ENCODE measurements around the gene ZNF45.
"Not testable (repeated sequence)": the region's sequence is repeated elsewhere in the genome, so short reads cannot be mapped to it uniquely, and the experiment has no call there.

Gene ZNF45

DNA sequence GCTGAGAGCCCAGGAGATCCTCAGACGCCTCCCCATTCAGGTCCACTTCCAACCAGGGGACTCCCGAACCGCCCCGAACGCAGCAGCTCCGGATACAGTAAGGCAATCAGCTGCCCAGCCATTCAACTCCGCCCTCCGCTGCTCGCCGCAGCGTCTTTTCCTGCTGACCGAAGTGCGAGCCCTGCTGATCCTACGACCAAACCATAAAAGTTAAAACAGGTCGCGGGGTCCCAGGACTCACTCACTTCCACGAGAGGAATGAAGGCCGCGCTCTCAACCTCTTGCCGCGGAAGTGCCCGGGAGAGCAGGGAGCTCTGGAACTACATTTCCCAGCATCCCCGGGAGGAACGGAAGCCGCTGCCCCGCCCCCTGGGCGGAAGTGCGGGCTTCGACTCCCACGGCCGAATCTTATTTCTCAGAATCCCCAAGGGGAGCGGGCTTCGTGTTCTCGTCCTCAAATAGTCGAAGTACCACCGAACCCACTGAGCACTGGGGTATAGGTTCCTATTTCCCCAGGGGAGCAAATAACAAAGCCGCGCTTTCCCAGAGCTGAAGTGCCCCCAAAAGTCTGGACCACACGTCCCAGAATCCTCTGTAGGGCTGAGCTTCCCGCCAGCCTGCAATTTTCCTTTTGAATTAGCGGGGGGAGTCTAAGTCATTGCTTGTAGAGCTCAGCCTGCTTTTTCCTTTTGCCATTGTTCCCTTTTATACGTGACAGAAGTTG is at the start of gene ZNF45:
Gene ZNF45 (minus strand): TSS at position 298 of the 724 bp plus-strand sequence. CDS start 13,097 bp downstream, outside the sequence.
- peak; percentile 91 for DNase-seq (ENCODE audit: low spot score)

GRCh38 chr19:43984687-43985000 is 49.6 kb upstream of the ZNF45 start:
- DNase-seq (ENCODE audit: low spot score): peak; percentile 7

- peak; percentile 88 for DNase-seq (ENCODE audit: low spot score)
These were observed 49.0 kb upstream of the ZNF45 start, which contains the start of gene ZNF155 for GRCh38 chr19:43983912-43984686. Gene ZNF155 (plus strand): TSS chr19:43984188. CDS start chr19:43988544, 4,356 bp downstream.

- no peak for DNase-seq (ENCODE audit: low spot score)
These were observed 48.4 kb upstream of the ZNF45 start for GRCh38 chr19:43983544-43983911.

DNA sequence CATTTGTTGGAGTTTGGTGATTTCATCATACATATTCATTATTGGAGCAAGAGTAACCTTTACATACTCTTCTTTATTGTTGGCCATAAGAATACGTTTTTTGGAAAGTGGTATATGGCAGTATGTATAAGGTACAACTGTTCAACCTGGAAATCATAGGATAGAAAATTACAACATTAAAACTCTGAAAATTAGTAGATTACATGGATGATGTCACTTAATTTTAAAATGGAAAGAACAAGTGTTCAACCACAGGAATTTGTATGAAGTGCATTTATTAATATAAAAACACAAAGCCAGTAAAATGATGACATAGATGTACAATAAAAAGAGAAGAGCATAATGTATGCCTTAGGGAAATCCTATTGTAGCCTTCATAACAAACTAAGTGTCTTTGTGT is 41.6 kb upstream of the ZNF45 start:
- no peak for DNase-seq (ENCODE audit: low spot score)

- no peak for DNase-seq (ENCODE audit: low spot score)
These were observed 31.1 kb upstream of the ZNF45 start for GRCh38 chr19:43966079-43966694.

DNA sequence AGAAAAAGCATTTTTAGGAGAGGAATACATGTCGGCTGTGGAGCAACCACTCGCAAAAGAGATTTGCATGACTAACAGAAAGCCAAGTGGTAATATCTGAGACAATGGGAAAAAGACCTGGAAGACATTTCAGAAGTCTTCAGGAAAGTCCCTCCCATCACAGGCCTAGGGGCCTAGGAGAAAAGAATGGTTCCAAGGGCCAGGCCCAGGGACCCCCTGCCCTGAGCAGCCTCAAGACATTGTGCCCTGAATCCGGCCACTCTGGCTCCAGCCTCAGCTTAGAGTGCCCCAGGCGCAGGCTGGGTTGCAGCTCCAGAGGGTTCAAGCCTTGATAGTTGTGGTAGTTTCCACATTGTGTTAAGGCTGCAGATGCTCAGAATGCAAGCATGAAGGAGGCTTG is 25.3 kb upstream of the ZNF45 start:
- no peak for DNase-seq (ENCODE audit: low spot score)

DNA sequence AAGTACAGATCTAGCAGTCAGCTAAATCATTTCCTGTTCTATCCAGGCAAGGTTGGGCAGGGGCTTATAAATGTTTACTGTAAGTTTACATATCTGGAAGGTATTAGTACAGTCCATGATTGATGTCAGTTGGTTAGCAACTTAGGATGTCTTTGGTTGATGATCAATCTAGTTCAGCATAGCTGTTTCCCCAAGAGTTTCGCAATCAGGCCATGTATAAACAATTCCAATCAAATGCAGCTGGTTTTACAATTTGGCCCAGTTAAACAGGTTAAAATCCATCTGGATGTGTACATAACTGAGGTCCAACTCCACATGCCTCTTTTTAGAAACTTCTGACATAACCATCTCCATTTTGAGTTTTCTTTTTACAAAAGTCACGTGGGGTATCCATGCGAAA is 22.8 kb upstream of the ZNF45 start:
- DNase-seq (ENCODE audit: low spot score): peak; percentile 59

DNA sequence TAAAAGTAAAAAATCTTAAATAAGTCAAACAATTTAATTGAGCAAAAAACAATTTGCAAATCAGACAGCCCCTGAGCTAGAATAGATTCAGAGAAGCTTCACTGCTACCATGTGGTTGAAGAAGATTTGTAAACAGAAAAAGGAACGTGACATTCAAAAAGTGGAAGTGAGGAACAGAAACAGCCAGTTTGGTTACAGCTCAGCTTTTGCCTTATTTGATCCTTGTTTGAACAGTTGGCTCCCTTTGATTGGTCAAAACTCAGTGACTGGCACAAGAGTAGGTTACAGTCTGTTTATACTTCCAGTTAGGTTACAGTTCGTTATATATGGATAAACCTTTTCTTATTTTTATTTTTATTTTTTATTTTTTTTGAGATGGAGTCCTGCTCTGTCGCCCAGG is 21.7 kb upstream of the ZNF45 start:
- DNase-seq (ENCODE audit: low spot score): no peak

- peak; percentile 92 for DNase-seq (ENCODE audit: low spot score)
These were observed 16.0 kb upstream of the ZNF45 start, which contains the start of gene ZNF221 for GRCh38 chr19:43950834-43951645. Gene ZNF221 (plus strand): TSS chr19:43951228. CDS start chr19:43962727, 11,499 bp downstream.

GRCh38 chr19:43949803-43950202 is 14.7 kb upstream of the ZNF45 start:
- not testable (repeated sequence) for DNase-seq (ENCODE audit: low spot score)

GRCh38 chr19:43947412-43947811 is 12.3 kb upstream of the ZNF45 start:
- not testable (repeated sequence) for DNase-seq (ENCODE audit: low spot score)

DNA sequence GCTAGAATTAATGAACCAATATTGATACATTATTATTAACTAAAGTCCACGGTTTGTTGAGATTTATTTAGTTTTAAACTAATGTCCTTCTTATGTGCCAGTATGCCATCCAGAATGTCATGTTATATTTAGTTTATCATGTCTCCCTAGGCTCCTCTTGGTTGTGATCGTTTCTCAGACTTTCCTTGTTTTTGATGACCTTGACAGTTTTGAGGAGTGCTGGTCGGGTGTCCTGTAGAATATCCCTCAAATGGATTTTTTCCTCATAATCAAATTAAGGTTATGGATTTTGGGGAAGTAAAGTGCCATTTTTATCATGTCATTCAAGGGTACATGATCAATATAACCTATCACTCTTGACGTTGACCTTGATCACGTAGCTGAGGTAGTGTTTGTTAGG is 6.1 kb upstream of the ZNF45 start:
- no peak for DNase-seq (ENCODE audit: low spot score)

- DNase-seq (ENCODE audit: low spot score): no peak
These were observed 5.6 kb upstream of the ZNF45 start for GRCh38 chr19:43940719-43941118.

DNA sequence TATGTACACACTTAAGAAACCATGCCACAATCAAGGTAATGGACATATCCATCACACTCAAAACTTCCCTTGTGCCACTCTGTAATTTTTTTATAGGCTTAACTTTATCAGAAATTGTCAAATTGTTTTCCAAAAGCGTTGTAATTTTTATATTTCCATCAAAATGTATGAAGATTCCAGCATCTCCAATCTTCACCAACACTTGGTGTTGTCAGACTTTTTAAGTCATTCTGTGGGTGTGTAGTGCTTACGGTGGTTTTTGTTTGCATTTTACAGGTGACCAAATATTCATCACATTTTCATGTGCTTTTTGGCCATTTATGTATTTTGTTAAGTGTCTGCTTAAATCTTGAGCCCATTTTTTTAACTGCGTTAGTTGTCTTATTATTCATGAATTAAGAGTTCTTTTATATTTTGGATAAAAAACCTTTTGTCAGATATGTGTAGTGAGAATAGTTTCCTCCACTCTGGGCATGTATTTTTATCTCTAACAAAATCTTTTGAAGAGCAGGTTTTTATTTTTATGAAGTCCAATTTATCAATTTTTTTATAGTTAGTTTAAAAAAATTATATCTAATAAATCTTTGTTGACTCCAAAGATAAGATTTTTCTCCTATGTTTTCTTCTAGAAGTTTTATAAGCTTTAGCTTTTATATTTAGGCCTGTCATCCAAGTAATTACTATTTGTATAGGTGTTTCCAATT is 4.6 kb upstream of the ZNF45 start:
- no peak for DNase-seq (ENCODE audit: low spot score)

DNA sequence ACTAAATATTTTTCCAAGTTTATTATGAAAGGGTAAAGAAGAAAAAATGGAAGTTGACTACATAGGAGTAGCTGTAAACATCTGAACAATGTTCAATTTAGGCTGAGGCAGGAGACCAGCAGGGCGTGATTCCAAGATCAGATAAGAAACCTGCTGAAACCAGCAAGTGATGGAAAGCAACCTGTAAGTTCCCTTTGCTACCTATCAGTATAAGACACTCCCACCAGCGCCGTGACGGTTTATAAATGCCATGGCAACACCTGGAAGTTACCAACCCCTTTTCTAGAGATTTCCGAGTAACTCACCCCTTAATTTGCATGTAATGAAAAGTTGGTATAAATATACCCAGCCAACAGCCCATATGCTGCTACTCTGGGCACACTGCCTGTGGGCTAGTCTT is 1.1 kb upstream of the ZNF45 start:
- DNase-seq (ENCODE audit: low spot score): no peak

DNA sequence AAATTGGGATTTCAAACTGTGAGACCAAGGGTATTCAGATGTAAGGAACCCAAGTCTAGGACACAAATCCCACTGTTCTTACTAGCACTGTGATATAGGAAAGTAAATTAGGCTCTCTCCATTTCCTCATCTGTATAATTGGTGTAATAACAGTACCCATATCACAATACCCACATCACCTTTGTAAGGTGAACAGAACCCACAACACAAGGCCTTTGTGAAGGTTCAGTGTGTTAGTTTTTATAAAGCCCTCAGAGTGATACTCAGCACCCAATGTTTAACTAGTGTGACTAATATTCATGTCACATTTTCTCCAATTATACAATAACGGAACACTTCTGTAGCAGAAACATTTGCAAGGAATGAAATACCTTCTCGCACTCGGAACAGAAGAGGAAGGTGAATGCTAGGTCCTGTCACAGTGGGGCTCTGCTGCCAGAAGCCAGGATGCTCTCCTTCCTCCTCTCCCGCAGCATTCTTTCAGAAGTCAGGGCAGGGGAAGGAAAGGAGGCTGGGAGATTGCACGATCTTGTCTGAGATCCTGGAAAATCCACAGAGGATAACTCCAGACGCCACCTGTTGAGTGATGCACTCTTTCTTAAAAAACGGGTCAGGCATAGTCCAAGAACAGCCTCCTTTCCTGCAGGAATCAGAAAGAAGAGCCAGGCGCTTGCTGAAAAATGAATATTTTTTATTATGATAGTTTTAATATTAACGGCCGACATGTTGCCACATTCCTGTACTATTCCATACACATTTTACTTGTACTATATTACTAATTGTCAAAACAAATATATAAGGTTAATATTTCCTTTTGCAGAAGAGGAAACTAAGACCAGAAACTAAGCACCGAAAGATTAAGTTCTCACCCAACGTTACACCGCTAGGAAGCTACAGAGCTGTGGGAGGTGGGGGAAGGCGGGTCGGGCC is 762 bp downstream of the ZNF45 start:
- DNase-seq (ENCODE audit: low spot score): peak; percentile 11

DNA sequence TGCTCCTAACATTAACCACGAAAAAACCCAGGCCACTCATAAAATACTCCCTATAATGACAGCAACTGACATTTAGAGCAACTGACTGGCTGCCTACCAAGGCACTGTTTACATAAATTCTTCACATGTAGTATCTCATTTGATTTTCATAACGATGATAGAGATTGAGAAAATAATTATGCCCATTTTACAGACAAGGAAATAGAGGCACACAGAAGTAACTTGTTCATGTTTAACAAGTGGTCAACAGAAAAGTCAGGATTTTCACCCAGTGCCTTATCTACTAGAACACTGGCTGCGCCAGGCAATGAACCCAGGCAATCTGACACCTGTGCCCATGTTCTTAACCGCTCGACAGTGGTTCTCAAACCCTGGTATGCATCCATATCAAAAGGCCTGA is 6.3 kb downstream of the ZNF45 start:
- no peak for DNase-seq (ENCODE audit: low spot score)

DNA sequence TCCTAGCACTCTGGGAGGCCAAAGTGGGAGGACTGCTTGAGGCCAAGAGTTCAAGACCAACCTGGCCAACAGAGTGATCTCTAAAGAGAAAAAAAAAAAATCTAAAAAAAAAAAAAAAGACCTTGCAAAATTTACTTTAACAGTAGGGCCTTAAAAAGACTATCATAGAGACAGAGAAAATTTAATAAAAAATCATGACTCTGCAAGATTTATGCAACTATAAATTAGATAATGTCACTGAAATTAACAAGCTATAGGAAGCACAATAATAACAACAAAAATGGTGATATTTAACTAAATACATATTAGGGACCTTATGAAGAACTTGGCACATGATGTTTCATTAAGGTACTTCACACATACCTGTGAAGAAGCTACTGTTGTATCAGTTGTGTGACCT is 11.2 kb downstream of the ZNF45 start:
- no peak for DNase-seq (ENCODE audit: low spot score)

DNA sequence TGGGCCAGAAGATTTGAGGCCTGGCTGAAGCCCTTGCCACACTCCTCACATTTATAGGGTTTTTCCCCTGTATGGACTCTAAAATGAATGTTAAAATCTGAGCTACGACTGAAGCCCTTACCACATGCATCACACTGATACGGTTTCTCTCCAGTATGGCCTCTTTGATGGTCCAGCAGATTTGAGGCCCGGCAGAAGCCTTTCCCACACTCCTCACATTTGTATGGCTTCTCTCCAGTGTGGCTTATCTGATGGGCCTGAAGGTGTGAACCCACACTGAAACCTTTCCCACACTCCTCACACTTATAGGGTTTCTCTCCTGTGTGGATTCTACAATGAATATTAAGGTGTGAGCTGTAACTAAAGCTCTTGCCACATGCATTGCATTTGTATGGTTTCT is 21.0 kb downstream of the ZNF45 start:
- no peak for DNase-seq (ENCODE audit: low spot score)
